Mononuclear cell (primary cell): Measurements from ENCODE around the gene SPA17. TPM values are rescaled to one million over a fixed set of nuclear protein-coding genes. Genes with fewer than 3 reads are reported as not detected.

Source experiments
- total RNA-seq: library from RNA; depleted of rRNA; stranded (reverse); fragments of >200 nt; gene quantifications from one replicate; pipeline ENCODE4 v1.2.3, GENCODE V29; 2012

SPA17 gene
- total RNA-seq, 1 donor, result 1.7 TPM

Other genes starting within 250 kb of the SPA17 start
- gene OR8B4, start 249.0 kb upstream of the SPA17 start, total RNA-seq, result not detected
- gene OR8B8, start 228.2 kb upstream of the SPA17 start, total RNA-seq, result not detected
- gene OR8B12, start 130.2 kb upstream of the SPA17 start, total RNA-seq, result not detected
- not detected for gene OR8A1, start 103.9 kb upstream of the SPA17 start, total RNA-seq
- not detected for gene PANX3, start 62.5 kb upstream of the SPA17 start, total RNA-seq
- gene TBRG1, start 51.0 kb upstream of the SPA17 start, total RNA-seq, result 39.7 TPM
- 4.3 TPM for gene SIAE, start 165 bp upstream of the SPA17 start, total RNA-seq
- gene NRGN, start 66.0 kb downstream of the SPA17 start, total RNA-seq, result 58.9 TPM
- gene VSIG2, start 78.4 kb downstream of the SPA17 start, total RNA-seq, result 0.42 TPM
- gene ESAM, start 88.4 kb downstream of the SPA17 start, total RNA-seq, result 9.4 TPM
- gene MSANTD2, start 126.5 kb downstream of the SPA17 start, total RNA-seq, result 3.6 TPM
- gene ROBO3, start 191.5 kb downstream of the SPA17 start, total RNA-seq, result 6.2 TPM
- 0.31 TPM for gene ROBO4, start 224.0 kb downstream of the SPA17 start, total RNA-seq
- not detected for gene HEPN1, start 245.3 kb downstream of the SPA17 start, total RNA-seq